ENCODE results near the gene EHMT2. TPM values are rescaled to one million over a fixed set of nuclear protein-coding genes. Genes with fewer than 3 reads are reported as not detected.

EHMT2 gene
- total RNA-seq, 1 experiment from 2014 or later = 134 TPM

- no peak overlapping the region for H3K4me3 ChIP-seq (ENCODE audit: insufficient read depth, low read depth, low read length)
- no peaks in the 10 kb centered on the region for H3K27me3 ChIP-seq (ENCODE audit: control insufficient read depth, insufficient read depth, low read length)
- DNase-seq = no peak
- H3K36me3 ChIP-seq (replicated peaks; ENCODE audit: control insufficient read depth, insufficient read depth, low read length) = no peaks in the 10 kb centered on the region; the same call in 1 of the 2 replicates
Observed at GRCh38 chr6:31905041-31905440, 7.5 kb upstream of the EHMT2 start.

GRCh38 chr6:31903957-31904356, 6.5 kb upstream of the EHMT2 start:
- H3K4me3 ChIP-seq (ENCODE audit: insufficient read depth, low read depth, low read length) = no peak overlapping the region
- H3K27me3 ChIP-seq (ENCODE audit: control insufficient read depth, insufficient read depth, low read length) = no peaks in the 10 kb centered on the region
- no peak for DNase-seq
- no peaks in the 10 kb centered on the region; the same call in 1 of the 2 replicates for H3K36me3 ChIP-seq (replicated peaks; ENCODE audit: control insufficient read depth, insufficient read depth, low read length)

- Histone ChIP-seq H3K4me3 (ENCODE audit: insufficient read depth, low read depth, low read length) (peak within 1 kb of the TSS; percentile 65), H3K27me3 (ENCODE audit: control insufficient read depth, insufficient read depth, low read length) (no peaks in the 10 kb centered on the region), H3K36me3 (replicated peaks; ENCODE audit: control insufficient read depth, insufficient read depth, low read length) (no peaks in the 10 kb centered on the region; the same call in 1 of the 2 replicates)
- DNase-seq = peak; percentile 99
Observed at GRCh38 chr6:31901953-31902643, 4.6 kb upstream of the EHMT2 start, which contains the start of gene ZBTB12. Gene ZBTB12, minus strand, starts transcription at chr6:31902086. Its CDS starts 781 bp downstream, at chr6:31901305.

GRCh38 chr6:31901415-31901952, 4.0 kb upstream of the EHMT2 start:
- DNase-seq = peak; percentile 90

GRCh38 chr6:31900917-31901414, 3.5 kb upstream of the EHMT2 start:
- H3K4me3 ChIP-seq (ENCODE audit: insufficient read depth, low read depth, low read length) = peak overlapping the region; percentile 65

More at GRCh38 chr6:31901415-31901952, 4.0 kb upstream of the EHMT2 start:
- Histone ChIP-seq H3K27me3 (ENCODE audit: control insufficient read depth, insufficient read depth, low read length) (no peaks in the 10 kb centered on the region), H3K36me3 (replicated peaks; ENCODE audit: control insufficient read depth, insufficient read depth, low read length) (no peaks in the 10 kb centered on the region; the same call in 1 of the 2 replicates), H3K4me3 (ENCODE audit: insufficient read depth, low read depth, low read length) (peak overlapping the region; percentile 65)

GRCh38 chr6:31899882-31900722, 2.6 kb upstream of the EHMT2 start:
- DNase-seq = peak; percentile 19
- H3K4me3 ChIP-seq (ENCODE audit: insufficient read depth, low read depth, low read length) = no peak overlapping the region
- H3K27me3 ChIP-seq (ENCODE audit: control insufficient read depth, insufficient read depth, low read length) = no peaks in the 10 kb centered on the region
- peaks cover 9% of the 10 kb centered on the region for H3K36me3 ChIP-seq (replicated peaks; ENCODE audit: control insufficient read depth, insufficient read depth, low read length)

More at GRCh38 chr6:31900917-31901414, 3.5 kb upstream of the EHMT2 start:
- DNase-seq = peak; percentile 55
- no peaks in the 10 kb centered on the region for H3K27me3 ChIP-seq (ENCODE audit: control insufficient read depth, insufficient read depth, low read length)
- H3K36me3 ChIP-seq (replicated peaks; ENCODE audit: control insufficient read depth, insufficient read depth, low read length) = peaks cover 2% of the 10 kb centered on the region

- peaks cover 11% of the 10 kb centered on the region for H3K36me3 ChIP-seq (replicated peaks; ENCODE audit: control insufficient read depth, insufficient read depth, low read length)
- H3K4me3 ChIP-seq (ENCODE audit: insufficient read depth, low read depth, low read length) = no peak overlapping the region
- no peak for DNase-seq
- H3K27me3 ChIP-seq (ENCODE audit: control insufficient read depth, insufficient read depth, low read length) = no peaks in the 10 kb centered on the region
Observed at GRCh38 chr6:31899215-31899614, 1.7 kb upstream of the EHMT2 start.

- Histone ChIP-seq H3K27me3 (ENCODE audit: control insufficient read depth, insufficient read depth, low read length) (no peaks in the 10 kb centered on the region), H3K4me3 (ENCODE audit: insufficient read depth, low read depth, low read length) (peak overlapping the region; percentile 87), H3K36me3 (replicated peaks; ENCODE audit: control insufficient read depth, insufficient read depth, low read length) (peaks cover 11% of the 10 kb centered on the region)
- DNase-seq = peak; percentile 76
Observed at GRCh38 chr6:31898383-31899011, 999 bp upstream of the EHMT2 start.

GRCh38 chr6:31896856-31897611, 464 bp downstream of the EHMT2 start:
- DNase-seq = peak; percentile 96

GRCh38 chr6:31896493-31896855, 1.0 kb downstream of the EHMT2 start:
- Histone ChIP-seq H3K36me3 (replicated peaks; ENCODE audit: control insufficient read depth, insufficient read depth, low read length) (peaks cover 24% of the 10 kb centered on the region), H3K27me3 (ENCODE audit: control insufficient read depth, insufficient read depth, low read length) (no peaks in the 10 kb centered on the region), H3K4me3 (ENCODE audit: insufficient read depth, low read depth, low read length) (peak overlapping the region; percentile 87)
- DNase-seq = no peak

More at GRCh38 chr6:31896856-31897611, 464 bp downstream of the EHMT2 start:
- H3K27me3 ChIP-seq (ENCODE audit: control insufficient read depth, insufficient read depth, low read length) = no peaks in the 10 kb centered on the region
- peaks cover 23% of the 10 kb centered on the region for H3K36me3 ChIP-seq (replicated peaks; ENCODE audit: control insufficient read depth, insufficient read depth, low read length)
- peak overlapping the region; percentile 87 for H3K4me3 ChIP-seq (ENCODE audit: insufficient read depth, low read depth, low read length)

GRCh38 chr6:31892821-31893220, 4.7 kb downstream of the EHMT2 start:
- peak; percentile 32 for DNase-seq
- Histone ChIP-seq H3K4me3 (ENCODE audit: insufficient read depth, low read depth, low read length) (no peak overlapping the region), H3K27me3 (ENCODE audit: control insufficient read depth, insufficient read depth, low read length) (no peaks in the 10 kb centered on the region), H3K36me3 (replicated peaks; ENCODE audit: control insufficient read depth, insufficient read depth, low read length) (peaks cover 43% of the 10 kb centered on the region)

GRCh38 chr6:31889331-31889972, 8.0 kb downstream of the EHMT2 start:
- peaks cover 57% of the 10 kb centered on the region for H3K36me3 ChIP-seq (replicated peaks; ENCODE audit: control insufficient read depth, insufficient read depth, low read length)
- H3K4me3 ChIP-seq (ENCODE audit: insufficient read depth, low read depth, low read length) = no peak overlapping the region
- no peak for DNase-seq
- H3K27me3 ChIP-seq (ENCODE audit: control insufficient read depth, insufficient read depth, low read length) = no peaks in the 10 kb centered on the region
